NT2/D1 (cell line): ENCODE results near the gene HIPK2.

Experiments used
- YY1 ChIP-seq: IDR thresholded peaks from 2 replicates; pipeline ENCODE4 v1.6.1; 2011; ENCODE audit not compliant: insufficient read length, insufficient read depth
- ZNF274 ChIP-seq: IDR thresholded peaks from 2 replicates; pipeline ENCODE4 v1.6.1; 2011; ENCODE audit warnings: mild to moderate bottlenecking, low read depth, low read length

DNA sequence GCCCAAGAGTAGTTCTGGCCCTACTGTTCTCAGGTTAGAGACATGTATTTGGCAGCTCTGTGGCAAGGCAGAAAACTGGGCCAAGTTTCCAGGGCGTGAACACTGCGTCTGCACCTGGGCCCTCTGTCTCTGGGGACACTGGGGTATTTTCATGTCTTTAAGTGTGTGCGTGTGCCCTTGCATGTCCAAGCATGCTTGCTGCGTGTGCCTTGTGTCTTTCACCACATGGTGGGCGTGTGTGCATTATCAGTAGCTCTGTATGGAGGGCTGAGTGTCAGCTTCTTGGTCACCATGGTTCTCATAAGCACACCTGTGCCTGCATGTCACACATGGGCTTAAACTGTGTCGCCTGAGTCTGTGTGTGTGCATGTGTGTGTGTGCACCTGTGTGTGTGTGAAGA, 69.3 kb downstream of the HIPK2 start:
- no peak for TF ChIP-seq YY1
- TF ChIP-seq ZNF274: no peak
